Stimulated activated CD4-positive, alpha-beta T cell treated with anti-CD3 and anti-CD28 coated beads, Interleukin-12 subunit alpha, Interleukin-12 subunit beta, amount 100 ng/mL, for 48 hours (primary cell): Measurements from ENCODE around the gene BORCS5.
"Not testable (repeated sequence)": the region's sequence is repeated elsewhere in the genome, so short reads cannot be mapped to it uniquely, and the experiment has no call there.

ENCODE experiments used
- DNase-seq, 3 donors: peaks; one replicate each; pipeline ENCODE4 v3.0.0-alpha.2; 2020; ENCODE audit warnings: low read depth in 2 of 3, low spot score in 1 of 3

Gene BORCS5

GRCh38 chr12:12351468-12352185 lies 5.3 kb upstream of the BORCS5 start:
- not testable (repeated sequence) for DNase-seq

GRCh38 chr12:12353276-12353675 lies 3.6 kb upstream of the BORCS5 start:
- no peak for DNase-seq

GRCh38 chr12:12353807-12354206 lies 3.1 kb upstream of the BORCS5 start:
- no peak for DNase-seq

GRCh38 chr12:12356467-12356895 lies 397 bp upstream of the BORCS5 start:
- no peak for DNase-seq

- no peak for DNase-seq
Measured at GRCh38 chr12:12357719-12358461, 1.0 kb downstream of the BORCS5 start.

GRCh38 chr12:12358528-12358927 lies 1.6 kb downstream of the BORCS5 start:
- DNase-seq = no peak

- no peak for DNase-seq
Measured at GRCh38 chr12:12364787-12365445, 8.0 kb downstream of the BORCS5 start.

- no peak for DNase-seq
Measured at GRCh38 chr12:12365446-12365802, 8.5 kb downstream of the BORCS5 start.

- DNase-seq = no peak
Measured at GRCh38 chr12:12365931-12366431, 9.1 kb downstream of the BORCS5 start.

GRCh38 chr12:12366701-12367481 lies 10.0 kb downstream of the BORCS5 start:
- DNase-seq = no peak

- no peak for DNase-seq
Measured at GRCh38 chr12:12367482-12367998, 10.7 kb downstream of the BORCS5 start.

- DNase-seq = no peak
Measured at GRCh38 chr12:12372946-12373722, 16.3 kb downstream of the BORCS5 start.

- DNase-seq = no peak
Measured at GRCh38 chr12:12376646-12377448, 20.0 kb downstream of the BORCS5 start.

- DNase-seq = no peak
Measured at GRCh38 chr12:12378616-12379015, 21.7 kb downstream of the BORCS5 start.

GRCh38 chr12:12379831-12380730 lies 23.2 kb downstream of the BORCS5 start:
- DNase-seq = no peak

- DNase-seq = no peak
Measured at GRCh38 chr12:12380949-12381593, 24.2 kb downstream of the BORCS5 start.

- no peak for DNase-seq
Measured at GRCh38 chr12:12381982-12382381, 25.1 kb downstream of the BORCS5 start.
